GM12878 (cell line): ENCODE data around the gene TPRN. TPM values are rescaled to one million over a fixed set of nuclear protein-coding genes. Genes with fewer than 3 reads are reported as not detected.

ENCODE experiments used
- ASH2L ChIP-seq: fragments of 300-600, 200-600 bp; sonication (generic); IDR thresholded peaks from 2 replicates; pipeline ENCODE4 v1.6.1; 2017; ENCODE audit warnings: low read depth, mild to moderate bottlenecking, borderline replicate concordance
- BCL3 ChIP-seq: IDR thresholded peaks from 2 replicates; pipeline ENCODE4 v1.6.1; 2011; ENCODE audit warnings: borderline replicate concordance, low read depth, mild to moderate bottlenecking, moderate library complexity, low read length; ENCODE audit not compliant: insufficient read depth, poor library complexity, severe bottlenecking
- CHD4 ChIP-seq: fragments of 200-600 bp; sonication (generic); IDR thresholded peaks from 2 replicates; pipeline ENCODE4 v1.6.1; 2016; ENCODE audit warnings: mild to moderate bottlenecking
- CTCF ChIP-seq, 3 experiments: IDR thresholded peaks in 2 of 3; conservative IDR thresholded peaks in 1 of 3; 2 replicates each; pipeline ENCODE4 v1.5.1; 2011; ENCODE audit warnings: low read depth in 3 of 3, low read length in 3 of 3, mild to moderate bottlenecking in 3 of 3, control low read depth in 2 of 3, moderate library complexity in 2 of 3, inconsistent platforms in 1 of 3, mixed read lengths in 1 of 3; ENCODE audit not compliant: control insufficient read depth in 2 of 3, insufficient read depth in 1 of 3; ENCODE audit errors: extremely low read depth in 1 of 3
- E4F1 ChIP-seq: fragments of 450-650 bp; IDR thresholded peaks from 2 replicates; pipeline ENCODE4 v1.6.1; 2018; ENCODE audit warnings: borderline replicate concordance, mild to moderate bottlenecking; ENCODE audit not compliant: partially characterized antibody
- EED ChIP-seq: sonication (generic); IDR thresholded peaks from 2 replicates; pipeline ENCODE4 v1.6.1; 2016; ENCODE audit warnings: antibody characterized with exemption, low read depth
- EGR1 ChIP-seq, 2 experiments: IDR thresholded peaks; 1 replicate in 1 of 2; 2 replicates in 1 of 2; pipeline ENCODE4 v1.6.1; 2011 to 2012; ENCODE audit warnings: low read depth in 2 of 2, low read length in 2 of 2, borderline replicate concordance in 1 of 2, mild to moderate bottlenecking in 1 of 2, moderate library complexity in 1 of 2
- ETV6 ChIP-seq, 2 experiments: fragments of 450-650 bp in 1 of 2; IDR thresholded peaks in 1 of 2; conservative IDR thresholded peaks in 1 of 2; 2 replicates each; pipeline ENCODE4 v1.6.1; 2014; ENCODE audit warnings: antibody characterized with exemption in 1 of 2, borderline replicate concordance in 1 of 2, low read depth in 1 of 2, mild to moderate bottlenecking in 1 of 2, moderate library complexity in 1 of 2
- MYC ChIP-seq: IDR thresholded peaks from 2 replicates; pipeline ENCODE4 v1.6.1; 2011; ENCODE audit warnings: mild to moderate bottlenecking, low read length, moderate library complexity, inconsistent platforms; ENCODE audit not compliant: insufficient read depth, insufficient replicate concordance, insufficient read length, severe bottlenecking
- NBN ChIP-seq: fragments of 450-650 bp; IDR thresholded peaks from 2 replicates; pipeline ENCODE4 v1.6.1; 2016
- POU2F2 ChIP-seq: IDR thresholded peaks from 3 replicates; pipeline ENCODE4 v1.6.1; 2011; ENCODE audit warnings: low read depth, mild to moderate bottlenecking, low read length, borderline replicate concordance
- TCF12 ChIP-seq: IDR thresholded peaks from 2 replicates; pipeline ENCODE4 v1.6.1; 2011; ENCODE audit warnings: low read depth, mild to moderate bottlenecking, low read length
- YBX1 ChIP-seq: fragments of 450-650 bp; IDR thresholded peaks from 2 replicates; pipeline ENCODE4 v1.6.1; 2016; ENCODE audit warnings: antibody characterized with exemption
- ZNF207 ChIP-seq: fragments of 450-650 bp; IDR thresholded peaks from 2 replicates; pipeline ENCODE4 v1.6.1; 2014; ENCODE audit warnings: antibody characterized with exemption, mild to moderate bottlenecking, borderline replicate concordance
- polyA plus RNA-seq, 11 experiments: library from polyadenylated mRNA; depleted of rRNA in 4 of 11; unstranded in 6 of 11; stranded (reverse) in 5 of 11; fragments of >200 nt; fragmentation: Nextera tagmentation in 4 of 11; fragmentation: Illumina TruSeq in 1 of 11; extraction: Ambion mirVana in 4 of 11; extraction: Trizol in 1 of 11; gene quantifications; 1 replicate in 1 of 11; 2 replicates in 10 of 11; pipeline versions ENCODE4 v1.2.1 to v1.2.3, GENCODE V29; 2011 to 2016; ENCODE audit warnings: inconsistent platforms in 2 of 11, missing spikeins in 2 of 11, low read depth in 1 of 11
- total RNA-seq, 4 experiments: library from RNA; depleted of rRNA in 3 of 4; stranded (reverse); fragments of >200 nt in 3 of 4; fragmentation: Illumina TruSeq in 1 of 4; extraction: Trizol in 1 of 4; gene quantifications; 2 replicates each; pipeline versions ENCODE4 v1.2.1 to v1.2.3, GENCODE V29; 2013 to 2021
- TF ChIP-seq, protein P1 (sequence below): fragments of 450-650 bp; IDR thresholded peaks from 2 replicates; pipeline ENCODE4 v1.6.1; 2017; ENCODE audit warnings: mild to moderate bottlenecking, moderate library complexity

Gene TPRN
- total and polyA plus RNA-seq, 10 of the 15 experiments (the other 5 are each of a cell fraction or from before 2014, with no cell fraction given): 0.18 to 19.5 (median 3.1) TPM

DNA sequence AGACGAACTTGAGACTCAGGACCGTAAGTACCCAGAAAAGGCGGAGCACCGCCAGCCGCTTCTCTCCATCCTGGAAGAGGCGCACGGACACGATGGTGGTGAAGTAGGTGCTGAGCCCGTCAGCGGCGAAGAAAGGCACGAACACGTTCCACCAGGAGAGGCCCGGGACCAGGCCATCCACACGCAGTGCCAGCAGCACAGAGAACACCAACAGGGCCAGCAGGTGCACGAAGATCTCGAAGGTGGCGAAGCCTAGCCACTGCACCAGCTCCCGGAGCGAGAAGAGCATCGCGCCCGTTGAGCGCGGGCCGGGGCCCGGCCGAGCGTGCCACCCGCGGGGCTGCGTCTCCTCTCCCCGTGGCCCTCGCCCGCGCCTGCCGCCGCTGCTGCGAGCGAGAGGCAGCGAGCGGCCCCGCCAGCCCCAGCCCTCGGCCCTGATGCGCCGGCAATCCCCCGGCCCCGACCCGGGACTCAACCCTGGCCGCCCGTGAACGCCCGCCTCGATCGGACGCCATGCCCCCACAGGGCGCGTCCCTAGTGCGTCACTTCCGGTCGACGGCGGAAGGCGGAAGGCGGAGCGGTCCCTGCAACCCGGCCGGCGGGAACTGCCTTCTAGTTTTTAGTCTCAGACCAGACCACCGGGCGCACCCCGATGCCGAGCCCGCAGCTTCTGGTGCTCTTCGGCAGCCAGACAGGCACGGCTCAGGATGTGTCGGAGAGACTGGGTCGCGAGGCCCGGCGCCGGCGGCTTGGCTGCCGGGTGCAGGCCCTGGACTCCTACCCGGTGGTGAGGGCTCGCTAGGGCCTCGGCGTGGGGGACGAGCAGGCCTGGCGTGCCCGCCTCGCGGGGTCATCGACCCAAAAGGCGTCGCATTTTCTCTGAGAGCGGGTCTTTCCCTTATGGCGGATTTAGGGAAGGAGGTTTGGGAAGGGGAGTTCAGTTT, 4.9 kb upstream of the TPRN start, which contains the start of the genes NDOR1 and TMEM203 (continued):
- TF ChIP-seq, protein P1, sequence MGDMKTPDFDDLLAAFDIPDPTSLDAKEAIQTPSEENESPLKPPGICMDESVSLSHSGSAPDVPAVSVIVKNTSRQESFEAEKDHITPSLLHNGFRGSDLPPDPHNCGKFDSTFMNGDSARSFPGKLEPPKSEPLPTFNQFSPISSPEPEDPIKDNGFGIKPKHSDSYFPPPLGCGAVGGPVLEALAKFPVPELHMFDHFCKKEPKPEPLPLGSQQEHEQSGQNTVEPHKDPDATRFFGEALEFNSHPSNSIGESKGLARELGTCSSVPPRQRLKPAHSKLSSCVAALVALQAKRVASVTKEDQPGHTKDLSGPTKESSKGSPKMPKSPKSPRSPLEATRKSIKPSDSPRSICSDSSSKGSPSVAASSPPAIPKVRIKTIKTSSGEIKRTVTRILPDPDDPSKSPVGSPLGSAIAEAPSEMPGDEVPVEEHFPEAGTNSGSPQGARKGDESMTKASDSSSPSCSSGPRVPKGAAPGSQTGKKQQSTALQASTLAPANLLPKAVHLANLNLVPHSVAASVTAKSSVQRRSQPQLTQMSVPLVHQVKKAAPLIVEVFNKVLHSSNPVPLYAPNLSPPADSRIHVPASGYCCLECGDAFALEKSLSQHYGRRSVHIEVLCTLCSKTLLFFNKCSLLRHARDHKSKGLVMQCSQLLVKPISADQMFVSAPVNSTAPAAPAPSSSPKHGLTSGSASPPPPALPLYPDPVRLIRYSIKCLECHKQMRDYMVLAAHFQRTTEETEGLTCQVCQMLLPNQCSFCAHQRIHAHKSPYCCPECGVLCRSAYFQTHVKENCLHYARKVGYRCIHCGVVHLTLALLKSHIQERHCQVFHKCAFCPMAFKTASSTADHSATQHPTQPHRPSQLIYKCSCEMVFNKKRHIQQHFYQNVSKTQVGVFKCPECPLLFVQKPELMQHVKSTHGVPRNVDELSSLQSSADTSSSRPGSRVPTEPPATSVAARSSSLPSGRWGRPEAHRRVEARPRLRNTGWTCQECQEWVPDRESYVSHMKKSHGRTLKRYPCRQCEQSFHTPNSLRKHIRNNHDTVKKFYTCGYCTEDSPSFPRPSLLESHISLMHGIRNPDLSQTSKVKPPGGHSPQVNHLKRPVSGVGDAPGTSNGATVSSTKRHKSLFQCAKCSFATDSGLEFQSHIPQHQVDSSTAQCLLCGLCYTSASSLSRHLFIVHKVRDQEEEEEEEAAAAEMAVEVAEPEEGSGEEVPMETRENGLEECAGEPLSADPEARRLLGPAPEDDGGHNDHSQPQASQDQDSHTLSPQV: no peak; the same call in 1 of the 2 replicates
- TF ChIP-seq CTCF (IDR thresholded peaks at IDR 0.05 in 2 of 3, conservative IDR thresholded peaks at IDR 0.05 in 1 of 3; ENCODE audit: control insufficient read depth in 2 of 3, extremely low read depth in 1 of 3, insufficient read depth in 1 of 3, low read depth in 3 of 3, low read length in 3 of 3) (no peak), TCF12 (0 out of 2 replicates have a peak, but pooled peaks have one; percentile 47), EED (no peak), ZNF207 (peak; percentile 93), CHD4 (no peak), ASH2L (no peak; the same call in 1 of the 2 replicates), MYC (no peak), EGR1 (IDR thresholded peaks at IDR 0.05; ENCODE audit: borderline replicate concordance in 1 of 2, low read depth in 2 of 2, low read length in 2 of 2) (no peak; a peak in 1 of 3 replicates), NBN (peak; percentile 54; the same call in 1 of the 2 replicates), YBX1 (no peak), ETV6 (conservative IDR thresholded peaks at IDR 0.05 in 1 of 2, IDR thresholded peaks at IDR 0.05 in 1 of 2; ENCODE audit: borderline replicate concordance in 1 of 2, low read depth in 1 of 2) (no peak), E4F1 (peak; percentile 51), BCL3 (no peak), POU2F2 (peak; percentile 78; the same call in 1 of the 3 replicates)
